ENCODE measurements around the gene GPR84.
"Not testable (repeated sequence)": the region's sequence is repeated elsewhere in the genome, so short reads cannot be mapped to it uniquely, and the experiment has no call there.

Gene GPR84

GRCh38 chr12:54354271-54354670, 10.0 kb downstream of the GPR84 start:
- DNase-seq = not testable (repeated sequence)

- DNase-seq = no peak
Measured at GRCh38 chr12:54352891-54353874, 11.1 kb downstream of the GPR84 start.

GRCh38 chr12:54352022-54352531, 12.2 kb downstream of the GPR84 start:
- no peak for DNase-seq

- no peak for DNase-seq
Measured at GRCh38 chr12:54351341-54351740, 12.9 kb downstream of the GPR84 start.

- DNase-seq = no peak
Measured at GRCh38 chr12:54350743-54351142, 13.5 kb downstream of the GPR84 start.

- DNase-seq = no peak
Measured at GRCh38 chr12:54349679-54350078, 14.6 kb downstream of the GPR84 start.

GRCh38 chr12:54349036-54349435, 15.2 kb downstream of the GPR84 start:
- DNase-seq = no peak

GRCh38 chr12:54341378-54342300, 22.6 kb downstream of the GPR84 start:
- no peak for DNase-seq

GRCh38 chr12:54340846-54341245, 23.4 kb downstream of the GPR84 start:
- DNase-seq = no peak

- DNase-seq = no peak
Measured at GRCh38 chr12:54338698-54339296, 25.5 kb downstream of the GPR84 start.

- DNase-seq = no peak
Measured at GRCh38 chr12:54337854-54338650, 26.2 kb downstream of the GPR84 start.

- no peak for DNase-seq
Measured at GRCh38 chr12:54337280-54337842, 26.9 kb downstream of the GPR84 start.

- DNase-seq = no peak
Measured at GRCh38 chr12:54333420-54334034, 30.8 kb downstream of the GPR84 start.

- no peak for DNase-seq
Measured at GRCh38 chr12:54331461-54331860, 32.8 kb downstream of the GPR84 start.

- DNase-seq = no peak
Measured at GRCh38 chr12:54330442-54330841, 33.8 kb downstream of the GPR84 start.

GRCh38 chr12:54329759-54330158, 34.5 kb downstream of the GPR84 start:
- DNase-seq = no peak

- DNase-seq = no peak
Measured at GRCh38 chr12:54328595-54329337, 35.5 kb downstream of the GPR84 start.

- not testable (repeated sequence) for DNase-seq
Measured at GRCh38 chr12:54325442-54326109, 38.7 kb downstream of the GPR84 start.

GRCh38 chr12:54324617-54325441, 39.5 kb downstream of the GPR84 start, which contains the start of gene COPZ1:
Gene COPZ1 (plus strand): TSS chr12:54325131. CDS start chr12:54325164, 33 bp downstream.
- peak; percentile 95 for DNase-seq

All from central memory CD4-positive, alpha-beta T cell (primary cell).